NOMO-1 treated with dmso at 0.1 percent for 144 hours (cell line): ENCODE measurements around the gene MEIS3.
"Not testable (repeated sequence)": the region's sequence is repeated elsewhere in the genome, so short reads cannot be mapped to it uniquely, and the experiment has no call there.

Source experiments
- DNase-seq: peaks from one replicate; lab custom pipeline; 2025; ENCODE audit not compliant: unreplicated experiment; lab: John Stamatoyannopoulos, UW

Gene MEIS3

DNA sequence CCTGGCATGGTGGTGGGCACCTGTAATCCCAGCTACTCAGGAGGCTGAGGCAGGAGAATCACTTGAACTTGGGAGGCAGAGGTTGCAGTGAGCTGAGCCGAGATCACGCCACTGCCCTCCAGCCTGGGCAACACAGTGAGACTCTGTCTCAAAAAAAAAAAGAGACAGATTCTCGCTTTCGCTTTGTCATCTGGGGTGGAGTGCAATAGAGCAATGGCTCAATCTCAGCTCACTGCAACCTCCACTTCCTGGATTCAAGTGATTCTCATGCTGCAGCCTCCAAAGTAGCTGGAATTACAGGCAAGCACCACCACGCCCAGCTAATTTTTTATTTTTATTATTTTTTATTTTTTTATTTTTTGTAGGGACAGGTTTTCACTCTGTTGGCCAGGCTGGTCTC lies 30.6 kb downstream of the MEIS3 start:
- peak; percentile 43 for DNase-seq

DNA sequence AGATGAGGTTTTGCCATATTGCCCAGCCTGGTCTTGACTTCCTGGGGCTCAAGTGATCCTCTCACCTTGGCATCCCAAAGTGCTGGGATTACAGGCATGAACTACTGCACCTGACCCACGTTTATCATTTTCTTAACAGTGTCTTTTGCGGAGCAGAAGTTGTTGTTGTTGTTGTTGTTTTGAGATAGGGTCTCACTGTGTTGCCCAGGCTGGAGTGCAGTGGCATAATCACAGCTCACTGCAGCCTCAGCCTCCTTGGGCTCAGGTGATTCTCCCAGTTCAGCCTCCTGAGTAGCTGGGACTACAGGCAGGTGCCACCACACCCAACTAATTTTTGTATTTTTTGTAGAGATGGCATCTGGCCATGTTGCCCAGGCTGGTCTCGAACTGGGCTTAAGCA lies 31.7 kb downstream of the MEIS3 start:
- not testable (repeated sequence) for DNase-seq

DNA sequence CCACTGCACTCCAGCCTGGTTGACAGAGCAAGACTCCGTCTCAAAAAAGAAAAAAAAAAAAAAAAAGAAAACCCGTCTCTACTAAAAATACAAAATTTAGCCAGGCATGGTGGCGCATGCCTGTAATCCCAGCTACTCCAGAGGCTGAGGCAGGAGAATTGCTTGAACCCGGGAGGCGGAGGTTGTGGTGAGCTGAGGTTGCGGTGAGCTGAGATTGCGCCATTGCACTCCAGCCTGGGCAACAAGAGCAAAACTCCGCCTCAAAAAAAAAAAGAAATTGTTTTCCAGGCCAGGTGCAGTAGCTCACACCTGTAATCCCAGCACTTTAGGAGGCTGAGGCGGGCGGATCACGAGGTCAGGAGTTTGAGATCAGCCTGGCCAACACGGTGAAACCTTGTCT lies 32.7 kb downstream of the MEIS3 start:
- DNase-seq: not testable (repeated sequence)

DNA sequence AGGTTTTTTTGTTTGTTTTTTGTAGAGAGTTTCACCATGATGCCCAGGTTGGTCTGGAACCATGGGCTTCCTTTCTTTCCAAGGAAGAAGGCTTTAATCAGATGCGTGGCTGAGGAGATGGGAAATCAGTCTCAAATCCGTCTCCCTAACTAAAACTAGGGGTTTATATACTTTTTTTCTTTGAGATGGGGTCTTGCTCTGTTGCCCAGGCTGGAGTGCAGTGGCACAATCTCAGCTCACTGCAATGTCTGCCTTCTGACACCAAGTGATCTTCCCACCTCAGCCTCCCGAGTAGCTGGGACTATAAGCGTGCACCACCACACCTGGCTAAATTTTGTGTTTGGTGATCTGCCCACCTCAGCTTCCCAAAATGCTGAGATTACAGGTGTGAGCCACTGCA lies 34.8 kb downstream of the MEIS3 start:
- not testable (repeated sequence) for DNase-seq

DNA sequence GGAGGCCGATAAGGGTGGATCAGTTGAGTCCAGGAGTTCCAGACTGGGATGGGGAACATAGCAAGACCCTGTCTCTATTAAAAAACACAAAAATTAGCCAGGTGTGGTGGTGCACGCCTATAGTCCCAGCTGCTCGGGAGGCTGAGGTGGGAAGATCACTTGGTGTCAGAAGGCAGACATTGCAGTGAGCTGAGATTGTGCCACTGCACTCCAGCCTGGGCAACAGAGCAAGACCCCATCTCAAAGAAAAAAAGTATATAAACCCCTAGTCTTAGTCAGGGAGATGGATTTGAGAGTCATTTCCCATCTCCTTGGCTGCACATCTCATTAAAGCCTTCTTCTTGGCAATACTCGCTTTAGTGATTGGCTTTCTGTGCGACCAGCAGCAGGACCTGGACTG lies 35.4 kb downstream of the MEIS3 start:
- DNase-seq: not testable (repeated sequence)

- DNase-seq: peak; percentile 36
These were observed 37.6 kb downstream of the MEIS3 start for GRCh38 chr19:47381653-47382279.

DNA sequence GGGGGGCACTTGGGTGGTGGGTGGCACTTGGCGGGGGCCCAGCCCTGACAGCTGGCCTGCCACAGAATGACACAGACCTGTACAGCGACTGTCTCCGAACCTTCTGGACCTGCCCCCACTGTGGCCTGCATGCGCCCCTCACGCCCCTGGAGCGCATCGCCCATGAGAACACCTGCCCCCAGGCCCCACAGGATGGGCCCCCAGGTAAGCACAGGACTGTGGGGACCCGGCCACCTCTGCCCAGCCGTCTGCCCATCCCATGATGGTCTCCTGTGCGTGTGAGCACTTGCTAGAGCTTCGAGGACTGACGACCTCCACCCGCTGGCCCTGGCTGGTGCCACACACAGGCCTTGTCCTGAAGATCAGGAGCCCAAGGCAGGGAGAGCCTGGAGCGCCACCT lies 38.2 kb downstream of the MEIS3 start:
- no peak for DNase-seq

DNA sequence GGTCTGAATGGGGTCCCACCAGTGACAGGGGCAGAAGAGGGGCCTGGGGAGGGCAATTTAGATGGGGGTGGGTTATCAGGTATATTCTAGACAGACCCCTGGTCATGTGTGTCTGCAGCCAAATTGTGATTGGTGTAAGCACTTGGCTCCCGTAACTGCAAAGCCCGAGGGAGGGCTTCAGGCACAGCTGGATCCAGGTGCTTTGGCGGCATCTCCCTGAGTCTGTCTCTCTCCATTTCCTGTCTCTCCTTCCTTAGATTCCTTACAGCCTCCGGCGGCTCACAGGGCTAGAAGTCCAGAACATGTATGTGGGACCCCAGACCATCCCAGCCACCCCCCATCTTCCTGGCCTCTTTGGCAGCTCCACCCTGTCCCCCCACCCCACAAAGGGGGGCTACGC lies 38.8 kb downstream of the MEIS3 start:
- DNase-seq: no peak

GRCh38 chr19:47379381-47379938 lies 39.9 kb downstream of the MEIS3 start:
- no peak for DNase-seq

GRCh38 chr19:47378246-47378645 lies 41.1 kb downstream of the MEIS3 start:
- DNase-seq: no peak

DNA sequence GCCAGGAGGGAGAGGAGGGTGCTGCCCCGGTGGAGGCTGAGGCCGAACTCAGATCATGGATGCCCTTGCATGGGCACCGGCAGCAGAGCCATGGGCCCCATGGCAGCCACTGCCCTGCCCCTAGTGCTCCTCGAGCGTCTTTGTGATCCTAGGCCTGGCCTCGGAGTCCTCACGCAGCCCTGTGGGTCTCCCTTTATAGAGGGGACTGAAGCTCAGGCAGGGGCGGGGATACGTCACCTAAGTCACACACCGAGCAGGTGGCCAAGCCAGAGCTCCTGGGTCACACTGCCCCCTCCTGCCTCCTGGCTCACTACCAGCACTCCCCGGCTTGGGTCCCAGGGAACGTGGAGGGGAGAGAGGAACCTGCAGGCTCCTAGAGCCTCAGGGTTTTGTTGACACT lies 41.5 kb downstream of the MEIS3 start:
- no peak for DNase-seq

DNA sequence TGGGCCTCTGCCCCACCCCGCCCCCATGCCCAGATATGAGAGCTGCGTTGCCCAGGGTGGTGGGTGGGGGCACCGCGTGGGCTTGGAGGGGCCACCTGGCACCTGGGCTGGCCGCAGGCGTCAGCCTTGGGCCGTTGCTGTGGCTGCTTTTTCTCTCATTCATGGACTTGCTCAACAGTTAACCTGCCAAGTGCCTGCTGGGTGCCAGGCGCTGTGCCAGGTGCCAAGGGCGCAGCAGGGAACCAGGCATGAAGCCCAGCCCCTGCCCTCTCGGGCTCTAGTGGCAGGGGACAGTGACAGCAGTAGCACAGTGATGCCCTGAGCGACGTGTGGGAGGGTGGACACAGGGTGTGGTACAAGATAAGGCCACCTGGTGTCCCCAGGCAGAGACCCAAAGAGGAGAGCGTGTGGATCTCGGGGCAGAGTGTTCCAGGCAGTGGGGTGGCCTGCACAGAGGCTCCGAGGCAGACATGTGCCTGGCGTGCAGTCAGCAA lies 42.1 kb downstream of the MEIS3 start:
- DNase-seq: no peak

GRCh38 chr19:47376589-47377144 lies 42.7 kb downstream of the MEIS3 start:
- peak; percentile 46 for DNase-seq

DNA sequence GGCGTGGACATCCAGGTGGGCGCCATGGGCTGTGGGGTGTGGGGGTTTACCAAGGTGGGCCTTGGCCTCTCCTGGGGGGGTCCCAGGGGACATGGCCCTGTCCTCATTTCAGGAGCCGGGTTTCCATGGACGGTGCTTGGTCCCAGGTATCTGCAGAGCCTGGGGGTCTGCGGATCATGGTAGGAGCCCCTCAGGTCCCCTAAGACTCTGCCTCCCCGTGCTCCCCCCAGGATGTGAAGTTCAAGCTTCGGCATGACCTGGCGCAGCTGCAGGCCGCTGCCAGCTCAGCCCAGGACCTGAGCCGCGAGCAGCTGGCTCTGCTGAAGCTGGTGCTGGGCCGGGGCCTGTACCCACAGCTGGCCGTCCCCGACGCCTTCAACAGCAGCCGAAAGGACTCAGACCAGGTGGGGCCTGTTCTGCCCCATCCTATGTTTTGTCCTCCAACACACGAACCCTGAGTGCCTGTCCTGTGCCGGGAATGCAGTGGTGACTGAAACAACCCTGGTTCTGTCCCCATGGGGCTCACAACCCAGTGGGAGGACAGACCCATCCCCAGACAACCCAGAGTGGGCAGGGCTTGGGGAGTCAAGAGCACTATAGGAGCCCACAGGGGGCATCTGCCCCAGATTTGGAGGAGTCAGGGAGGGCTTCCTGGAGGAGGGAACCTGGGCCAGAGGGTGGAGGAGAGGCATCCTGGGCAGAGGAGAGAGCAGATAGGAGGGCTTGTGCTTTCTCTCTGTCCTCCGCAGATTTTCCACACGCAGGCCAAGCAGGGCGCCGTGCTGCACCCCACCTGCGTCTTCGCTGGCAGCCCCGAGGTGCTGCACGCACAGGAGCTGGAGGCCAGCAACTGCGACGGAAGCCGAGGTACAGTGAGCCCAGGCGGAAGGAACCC lies 43.4 kb downstream of the MEIS3 start:
- DNase-seq: no peak

- no peak for DNase-seq
These were observed 44.2 kb downstream of the MEIS3 start for GRCh38 chr19:47374876-47375693.

- no peak for DNase-seq
These were observed 45.8 kb downstream of the MEIS3 start for GRCh38 chr19:47373246-47374240.

DNA sequence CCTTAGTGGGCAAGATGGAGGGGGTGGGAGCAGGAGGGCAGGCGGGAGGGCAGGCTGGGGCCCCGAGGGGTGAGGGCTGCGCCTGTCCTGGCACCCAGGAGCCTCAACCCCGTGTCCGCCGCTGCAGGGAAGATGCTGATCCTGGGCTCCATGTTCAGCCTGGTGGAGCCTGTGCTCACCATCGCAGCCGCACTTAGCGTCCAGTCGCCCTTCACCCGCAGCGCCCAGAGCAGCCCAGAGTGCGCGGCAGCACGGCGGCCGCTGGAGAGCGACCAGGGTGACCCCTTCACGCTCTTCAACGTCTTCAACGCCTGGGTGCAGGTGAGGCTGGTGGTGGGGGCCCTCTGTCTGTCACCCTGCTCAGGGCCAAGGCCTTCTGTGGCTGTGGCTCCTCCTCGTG lies 46.7 kb downstream of the MEIS3 start:
- no peak for DNase-seq

DNA sequence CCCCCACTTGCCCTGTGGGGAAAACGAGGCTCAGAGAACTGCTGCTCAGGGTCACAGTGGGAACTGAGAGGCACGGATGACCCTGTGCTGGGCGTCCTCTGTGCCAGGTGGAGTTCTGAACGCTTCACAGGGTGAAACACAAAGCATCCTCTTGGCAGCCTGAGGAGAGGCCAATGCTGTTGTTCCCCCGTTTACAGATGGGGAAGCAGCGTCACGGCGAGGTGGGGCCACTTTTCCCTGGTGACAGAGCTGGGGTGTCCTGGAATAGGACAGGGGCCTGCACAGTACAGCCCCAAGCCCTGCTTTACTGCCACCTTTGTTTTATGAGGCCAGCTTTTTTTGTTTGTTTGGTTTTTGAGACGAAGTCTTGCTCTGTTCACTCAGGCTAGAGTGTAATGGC lies 48.1 kb downstream of the MEIS3 start:
- no peak for DNase-seq

DNA sequence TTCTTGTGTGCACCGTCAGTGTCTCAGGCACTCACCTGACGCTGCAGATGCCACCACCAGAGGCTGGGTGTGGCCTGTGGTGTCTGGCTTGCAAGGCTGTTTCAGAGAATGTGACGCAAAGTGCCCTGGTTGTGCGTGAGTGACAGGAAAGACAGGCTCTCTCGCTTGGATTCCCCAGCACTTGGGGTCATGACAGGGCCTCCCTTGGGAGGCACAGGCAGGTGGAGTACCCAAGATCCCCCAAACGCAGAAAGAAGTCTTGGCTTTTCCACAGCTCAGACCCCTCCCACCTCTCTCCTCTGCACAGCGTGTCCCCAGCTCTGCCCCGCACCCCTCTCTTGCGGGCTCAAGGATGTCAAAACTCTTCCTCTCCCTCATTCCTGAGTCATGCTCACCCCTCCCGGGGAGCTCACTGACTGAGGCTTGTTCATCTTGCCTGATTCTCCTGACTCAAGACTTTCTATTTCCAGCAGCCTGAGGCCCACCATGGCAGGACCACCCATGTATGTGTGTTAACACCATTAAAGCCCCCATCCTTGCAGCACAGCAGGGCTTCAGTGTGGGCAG lies 49.2 kb downstream of the MEIS3 start:
- DNase-seq: peak; percentile 83
